VCaP (cell line): Measurements from ENCODE around the gene CASQ1.

Experiments used
- H3K27ac ChIP-seq: fragments of 450-650 bp; 2 replicates; pipeline ENCODE4 v1.5.1; 2017
- CTCF ChIP-seq: fragments of 450-650 bp; conservative IDR thresholded peaks from 2 replicates; pipeline ENCODE4 v1.5.1; 2017; ENCODE audit warnings: mild to moderate bottlenecking, moderate library complexity

CASQ1 gene

GRCh38 chr1:160219062-160219929, 28.9 kb downstream of the CASQ1 start:
- peak overlapping the region; percentile 78 for H3K27ac ChIP-seq
- TF ChIP-seq CTCF, result peak; percentile 75

- H3K27ac ChIP-seq, result peak overlapping the region; percentile 78; the same call in 1 of the 2 replicates
- TF ChIP-seq CTCF, result no peak
Observed at GRCh38 chr1:160220301-160220700, 29.9 kb downstream of the CASQ1 start.

- no peak for TF ChIP-seq CTCF
- H3K27ac ChIP-seq, result no peak overlapping the region
Observed at GRCh38 chr1:160221089-160221488, 30.7 kb downstream of the CASQ1 start.

- H3K27ac ChIP-seq, result 0 out of 2 replicates have a peak overlapping the region, but pooled peaks have one; percentile 1
- no peak for TF ChIP-seq CTCF
Observed at GRCh38 chr1:160222546-160222945, 32.2 kb downstream of the CASQ1 start.

- H3K27ac ChIP-seq, result no peak overlapping the region
- TF ChIP-seq CTCF, result no peak
Observed at GRCh38 chr1:160224606-160225005, 34.2 kb downstream of the CASQ1 start.

GRCh38 chr1:160225345-160225744, 35.0 kb downstream of the CASQ1 start:
- TF ChIP-seq CTCF, result no peak
- no peak overlapping the region for H3K27ac ChIP-seq

GRCh38 chr1:160226623-160227022, 36.2 kb downstream of the CASQ1 start:
- TF ChIP-seq CTCF, result no peak
- H3K27ac ChIP-seq, result no peak overlapping the region
